ENCODE results near the gene DHRS7C.

The DHRS7C gene

DNA sequence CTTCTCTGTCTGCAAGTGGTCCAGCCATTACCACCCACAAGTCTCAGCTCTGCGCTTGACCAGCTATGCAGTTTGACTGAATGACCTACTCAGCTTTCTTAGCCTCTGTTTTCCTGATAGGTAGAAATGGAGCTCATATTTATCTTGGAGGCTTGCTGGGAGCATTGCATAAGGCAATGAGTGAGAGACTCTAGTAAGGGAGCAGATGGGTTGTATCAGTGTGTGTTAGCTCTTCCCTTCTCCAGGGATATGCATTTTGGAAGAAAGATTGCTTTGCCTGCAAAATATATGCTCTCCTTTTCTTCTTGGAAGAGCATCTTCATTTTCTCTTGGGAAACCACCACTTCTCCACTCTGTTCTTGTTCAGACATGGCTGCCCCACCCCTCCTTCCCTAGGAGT, 26.1 kb downstream of the DHRS7C start:
- DNase-seq (ENCODE audit: low read depth): no peak

DNA sequence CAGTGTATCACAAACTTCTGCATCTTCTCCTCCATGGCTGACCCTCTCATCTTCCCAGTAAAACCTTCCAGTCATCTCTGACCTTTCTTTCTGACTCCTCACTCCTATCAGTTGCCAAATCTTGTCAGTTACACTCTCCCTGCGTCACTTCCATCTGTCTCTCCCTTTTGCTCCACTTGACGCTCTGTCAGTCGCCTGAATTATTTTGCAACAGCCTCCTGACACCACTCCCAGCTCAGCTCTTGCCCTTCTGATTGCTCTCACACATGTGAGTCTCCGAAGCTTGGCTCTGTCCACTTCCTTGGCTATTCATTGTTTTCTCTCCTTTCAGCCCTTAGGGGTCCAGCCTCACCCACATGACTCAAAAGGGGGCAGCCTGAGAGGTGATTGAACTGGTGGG, 27.7 kb downstream of the DHRS7C start:
- DNase-seq (ENCODE audit: low read depth): no peak

DNA sequence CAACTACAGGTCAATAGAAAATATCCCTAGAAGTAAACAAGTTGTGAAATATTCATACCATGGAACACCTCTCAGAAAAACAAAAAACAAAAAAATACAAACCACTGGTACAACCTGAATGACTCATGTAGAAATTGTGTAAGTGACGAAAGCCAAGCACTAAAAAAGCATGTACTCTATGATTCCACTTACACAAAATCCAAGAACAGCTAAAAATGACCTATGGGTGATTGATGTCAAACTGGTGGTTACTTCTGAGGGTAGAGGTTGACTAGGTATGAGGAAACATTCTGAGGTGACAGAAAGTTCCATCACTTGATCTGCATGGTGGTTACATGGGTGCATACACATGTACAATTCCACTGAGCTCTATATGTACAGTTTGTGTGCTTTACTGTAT, 31.1 kb downstream of the DHRS7C start:
- no peak for DNase-seq (ENCODE audit: low read depth)

DNA sequence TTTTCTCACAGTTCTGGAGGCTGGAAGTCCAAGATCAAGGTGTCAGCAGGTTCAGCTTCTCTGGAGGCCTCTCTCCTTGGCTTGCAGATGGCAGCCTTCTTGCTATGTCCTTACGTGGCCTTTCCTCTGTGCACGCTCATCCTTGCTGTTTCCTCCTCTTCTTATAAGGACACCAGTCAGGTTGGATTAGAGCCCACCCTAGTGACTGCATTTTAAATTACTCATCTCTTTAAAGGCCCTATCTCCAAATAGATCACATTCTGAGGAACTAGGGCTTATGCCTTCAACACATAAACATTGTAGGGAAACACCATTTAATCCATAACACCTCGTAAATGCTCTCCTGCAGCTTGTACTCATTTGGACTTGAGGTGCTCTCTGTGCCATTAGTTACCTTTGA, 36.3 kb downstream of the DHRS7C start:
- DNase-seq (ENCODE audit: low read depth): no peak

DNA sequence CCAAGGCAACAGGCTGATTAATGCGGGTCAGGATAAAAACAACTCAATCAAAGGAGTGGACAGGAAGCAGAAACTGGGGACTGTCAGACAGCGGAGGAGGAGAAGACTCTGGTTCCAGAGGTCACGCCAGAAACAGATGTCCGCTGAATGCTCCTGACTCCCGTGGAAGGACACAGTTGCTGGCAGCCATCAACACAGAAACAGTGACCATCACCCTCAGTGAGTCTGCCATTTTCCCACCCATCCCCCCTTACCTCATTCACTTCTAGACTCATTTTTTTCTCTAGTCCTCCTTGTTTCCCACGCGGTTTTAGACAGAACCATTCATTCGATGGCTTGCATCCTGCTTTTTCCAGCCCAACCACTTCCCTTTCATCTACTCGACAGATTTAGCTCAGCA, 40.9 kb downstream of the DHRS7C start:
- no peak for DNase-seq (ENCODE audit: low read depth)

- no peak for DNase-seq (ENCODE audit: low read depth)
These were observed 61.5 kb downstream of the DHRS7C start for GRCh38 chr17:9729735-9730420.

DNA sequence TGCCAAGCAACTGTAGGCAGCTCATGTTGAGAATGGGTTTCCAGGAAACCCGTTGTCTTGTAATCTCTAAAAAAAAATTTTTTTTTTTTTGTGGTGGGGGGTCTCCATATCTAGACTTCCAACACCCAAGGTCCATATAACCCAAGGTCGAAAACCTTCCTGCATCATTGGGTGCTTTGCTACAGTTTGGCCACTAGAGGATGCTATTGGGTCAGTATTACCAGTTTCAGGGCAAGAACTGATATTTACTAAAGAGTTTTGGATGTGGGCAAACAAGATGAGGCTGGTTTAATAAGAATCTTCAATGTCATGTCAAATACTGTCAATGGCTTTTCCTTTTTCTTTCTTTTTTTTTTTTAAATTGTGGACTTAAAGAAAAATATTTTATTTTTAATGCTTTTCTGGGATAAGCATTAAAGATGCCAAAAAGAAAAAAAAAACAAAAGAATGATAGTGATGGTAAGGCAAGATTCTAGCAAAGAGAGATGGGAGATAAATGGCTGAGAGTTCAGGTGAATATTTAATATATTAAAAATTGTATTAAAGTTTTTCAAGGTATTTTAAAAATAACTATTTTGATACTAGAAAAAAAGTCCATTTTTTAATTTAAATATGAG, 62.2 kb downstream of the DHRS7C start:
- DNase-seq (ENCODE audit: low read depth): no peak

GRCh38 chr17:9728564-9728963, 62.8 kb downstream of the DHRS7C start:
- DNase-seq (ENCODE audit: low read depth): no peak

DNA sequence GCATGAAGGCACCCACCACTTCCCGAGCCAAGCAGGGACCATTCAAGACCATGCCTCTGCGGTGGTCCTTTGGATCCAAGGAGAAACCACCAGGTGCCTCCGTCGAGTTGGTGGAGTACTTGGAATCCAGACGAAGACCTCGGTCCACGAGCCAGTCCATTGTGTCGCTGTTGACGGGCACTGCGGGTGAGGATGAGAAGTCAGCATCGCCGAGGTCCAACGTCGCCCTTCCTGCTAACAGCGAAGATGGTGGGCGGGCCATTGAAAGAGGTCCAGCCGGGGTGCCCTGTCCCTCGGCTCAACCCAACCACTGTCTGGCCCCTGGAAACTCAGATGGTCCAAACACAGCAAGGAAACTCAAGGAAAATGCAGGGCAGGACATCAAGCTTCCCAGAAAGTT, 63.4 kb downstream of the DHRS7C start:
- no peak for DNase-seq (ENCODE audit: low read depth)

- no peak for DNase-seq (ENCODE audit: low read depth)
These were observed 65.1 kb downstream of the DHRS7C start for GRCh38 chr17:9726291-9726690.

DNA sequence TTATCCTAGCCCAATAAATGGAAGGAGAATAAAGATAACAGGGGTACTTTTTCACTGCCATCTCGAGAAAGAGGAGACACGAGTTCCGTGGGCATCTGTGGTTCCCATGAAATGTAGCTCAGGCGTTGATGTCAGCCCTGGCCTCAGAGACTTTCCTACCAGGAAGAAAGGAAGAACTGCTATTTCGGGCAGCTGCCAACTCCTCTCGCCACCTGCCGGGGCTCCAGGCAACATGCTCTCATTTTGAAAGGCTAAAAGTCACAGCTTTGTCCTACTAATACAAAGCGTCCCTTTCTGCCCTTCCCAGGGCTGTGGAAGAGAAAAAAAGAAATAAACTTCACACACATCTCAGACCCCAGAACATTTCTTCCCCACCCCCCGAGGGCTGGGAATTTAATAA, 65.8 kb downstream of the DHRS7C start:
- DNase-seq (ENCODE audit: low read depth): no peak

Data from stimulated activated CD8-positive, alpha-beta memory T cell treated with anti-CD3 and anti-CD28 coated beads, Interleukin-15, amount 100 ng/mL, for 24 hours (primary cell).